HEK293 (cell line): ENCODE measurements around the gene ZNF485.

Source experiments
- CTCF ChIA-PET: fragments of 350-600 bp; formaldehyde crosslinking; extraction: SDS; loops from one replicate; lab custom pipeline; 2021; ENCODE audit warnings: antibody characterized with exemption; lab: Yijun Ruan, JAX
- POLR2A ChIA-PET: fragments of 300-600 bp; formaldehyde crosslinking; extraction: SDS; loops from one replicate; lab custom pipeline; 2020; ENCODE audit warnings: antibody characterized with exemption, inconsistent platforms; lab: Yijun Ruan, JAX
- H3K27ac ChIP-seq: fragments of 200-500 bp; sonication (Bioruptor generic); 2 replicates; pipeline ENCODE4 v1.5.1; 2014; ENCODE audit warnings: low read depth, low read length, control low read depth, inconsistent platforms; ENCODE audit errors: extremely low read depth
- H3K36me3 ChIP-seq, 2 experiments: fragments of 200-500 bp in 1 of 2; sonication (Bioruptor generic) in 1 of 2; 1 replicate in 1 of 2; 2 replicates in 1 of 2; pipeline ENCODE4 v1.5.1; 2014 to 2017; ENCODE audit warnings: inconsistent platforms in 2 of 2, low read length in 2 of 2; ENCODE audit not compliant: control insufficient read depth in 2 of 2, insufficient read depth in 1 of 2
- H3K4me1 ChIP-seq: fragments of 200-500 bp; sonication (Bioruptor generic); 2 replicates; pipeline ENCODE4 v1.5.1; 2014; ENCODE audit warnings: mild to moderate bottlenecking, low read length, inconsistent platforms; ENCODE audit not compliant: control insufficient read depth, insufficient read depth
- H3K4me3 ChIP-seq: 2 replicates; pipeline ENCODE4 v1.5.1; 2011; ENCODE audit warnings: low read depth, mild to moderate bottlenecking, control low read depth, low read length, moderate library complexity
- H3K9me3 ChIP-seq: fragments of 200-500 bp; sonication (Bioruptor generic); 2 replicates; pipeline ENCODE4 v1.5.1; 2014; ENCODE audit warnings: low read depth, low read length, inconsistent platforms; ENCODE audit not compliant: control insufficient read depth, insufficient read depth
- GLI2 ChIP-seq: fragments of 450-650 bp; formaldehyde crosslinking; IDR thresholded peaks from 2 replicates; pipeline ENCODE4; 2017; ENCODE audit warnings: missing biosample characterization, missing genetic modification characterization, low read depth, borderline replicate concordance
- KLF17 ChIP-seq: fragments of 450-650 bp; formaldehyde crosslinking; IDR thresholded peaks from 2 replicates; pipeline ENCODE4 v1.5.1; 2016; ENCODE audit warnings: missing biosample characterization, missing genetic modification characterization
- PRDM10 ChIP-seq: fragments of 450-650 bp; formaldehyde crosslinking; IDR thresholded peaks from 2 replicates; pipeline ENCODE4 v1.5.1; 2016; ENCODE audit warnings: missing biosample characterization, missing genetic modification characterization
- REST ChIP-seq: fragments of 450-650 bp; formaldehyde crosslinking; IDR thresholded peaks from 2 replicates; pipeline ENCODE4 v1.5.1; 2016; ENCODE audit warnings: missing biosample characterization, missing genetic modification characterization
- ZNF157 ChIP-seq: fragments of 450-650 bp; formaldehyde crosslinking; IDR thresholded peaks from 2 replicates; pipeline ENCODE4 v1.5.1; 2016; ENCODE audit warnings: missing biosample characterization, missing genetic modification characterization
- ZNF211 ChIP-seq: fragments of 450-650 bp; formaldehyde crosslinking; IDR thresholded peaks from 2 replicates; pipeline ENCODE4 v1.5.1; 2016; ENCODE audit warnings: low read depth, missing biosample characterization, missing genetic modification characterization
- ZNF214 ChIP-seq: fragments of 450-650 bp; formaldehyde crosslinking; IDR thresholded peaks from 2 replicates; pipeline ENCODE4 v1.5.1; 2017; ENCODE audit warnings: missing biosample characterization, mild to moderate bottlenecking, missing genetic modification characterization, borderline replicate concordance
- ZNF274 ChIP-seq, 2 experiments: fragments of 200-500 bp in 1 of 2; fragments of 450-650 bp in 1 of 2; sonication (Bioruptor generic) in 1 of 2; formaldehyde crosslinking in 1 of 2; IDR thresholded peaks; 2 replicates each; pipeline versions ENCODE4 v1.5.1 to v1.6.1; 2014 to 2016; ENCODE audit warnings: borderline replicate concordance in 1 of 2, inconsistent platforms in 1 of 2, low read length in 1 of 2, missing biosample characterization in 1 of 2, missing genetic modification characterization in 1 of 2
- ZNF324 ChIP-seq: fragments of 450-650 bp; formaldehyde crosslinking; IDR thresholded peaks from 2 replicates; pipeline ENCODE4 v1.5.1; 2016; ENCODE audit warnings: missing biosample characterization, missing genetic modification characterization
- ZNF354C ChIP-seq: fragments of 450-650 bp; formaldehyde crosslinking; IDR thresholded peaks from 2 replicates; pipeline ENCODE4 v1.5.1; 2016; ENCODE audit warnings: missing biosample characterization, missing genetic modification characterization, low read depth, borderline replicate concordance
- ZNF37A ChIP-seq: fragments of 450-650 bp; IDR thresholded peaks from 2 replicates; pipeline ENCODE4 v1.5.1; 2018; ENCODE audit warnings: missing biosample characterization, missing genetic modification characterization
- ZNF423 ChIP-seq: fragments of 450-650 bp; formaldehyde crosslinking; IDR thresholded peaks from 2 replicates; pipeline ENCODE4 v1.5.1; 2016; ENCODE audit warnings: missing biosample characterization, missing genetic modification characterization
- ZNF433 ChIP-seq: fragments of 450-650 bp; formaldehyde crosslinking; IDR thresholded peaks from 2 replicates; pipeline ENCODE4 v1.5.1; 2016; ENCODE audit warnings: missing biosample characterization, missing genetic modification characterization, low read depth
- ZNF449 ChIP-seq: fragments of 450-650 bp; formaldehyde crosslinking; IDR thresholded peaks from 2 replicates; pipeline ENCODE4 v1.5.1; 2017; ENCODE audit warnings: missing biosample characterization, mild to moderate bottlenecking, missing genetic modification characterization, moderate library complexity
- ZNF514 ChIP-seq: fragments of 450-650 bp; formaldehyde crosslinking; IDR thresholded peaks from 2 replicates; pipeline ENCODE4 v1.5.1; 2016; ENCODE audit warnings: missing biosample characterization, missing genetic modification characterization
- ZNF544 ChIP-seq: fragments of 450-650 bp; formaldehyde crosslinking; IDR thresholded peaks from 2 replicates; pipeline ENCODE4 v1.5.0; 2017; ENCODE audit warnings: missing biosample characterization, missing genetic modification characterization
- ZNF670 ChIP-seq: fragments of 450-650 bp; formaldehyde crosslinking; IDR thresholded peaks from 2 replicates; pipeline ENCODE4 v1.5.1; 2016; ENCODE audit warnings: missing biosample characterization, missing genetic modification characterization, low read depth
- ZNF707 ChIP-seq: fragments of 450-650 bp; formaldehyde crosslinking; IDR thresholded peaks from 2 replicates; pipeline ENCODE4 v1.5.1; 2016; ENCODE audit warnings: missing biosample characterization, missing genetic modification characterization
- ZSCAN16 ChIP-seq: fragments of 450-650 bp; formaldehyde crosslinking; IDR thresholded peaks from 2 replicates; pipeline ENCODE4 v1.5.1; 2016; ENCODE audit warnings: missing biosample characterization, missing genetic modification characterization

Gene ZNF485

GRCh38 chr10:43574906-43575305 is 31.3 kb upstream of the ZNF485 start:
- no peaks in the 10 kb centered on the region for H3K4me1 ChIP-seq
- H3K36me3 ChIP-seq: peaks cover 0 to 23% of the 10 kb centered on the region in 2 experiments; a peak in 1 of 3 replicates
- TF ChIP-seq ZNF324 (tag by site-specific recombination): no peak
- TF ChIP-seq ZSCAN16 (tag by site-specific recombination): no peak
- no peak for TF ChIP-seq ZNF354C (tag by site-specific recombination)
- TF ChIP-seq ZNF544 (tag by site-specific recombination): no peak
- no peak for TF ChIP-seq ZNF274 (IDR thresholded peaks at IDR 0.05; ENCODE audit: low read length)
- TF ChIP-seq ZNF274 (tag by site-specific recombination; IDR thresholded peaks at IDR 0.05; ENCODE audit: borderline replicate concordance): no peak
- no peak for TF ChIP-seq ZNF423 (tag by site-specific recombination)
- no peak for TF ChIP-seq KLF17 (tag by site-specific recombination)
- TF ChIP-seq ZNF514 (tag by site-specific recombination): no peak
- TF ChIP-seq PRDM10: peak; percentile 22; the same call in 1 of the 2 replicates
- no peak for TF ChIP-seq ZNF157 (tag by site-specific recombination)
- 0 out of 2 replicates have a peak, but pooled peaks have one; percentile 6 for TF ChIP-seq ZNF707 (tag by site-specific recombination)
- TF ChIP-seq ZNF433 (tag by site-specific recombination): no peak
- TF ChIP-seq ZNF214: no peak
- TF ChIP-seq ZNF211 (tag by site-specific recombination): no peak
- TF ChIP-seq ZNF670: no peak
- POLR2A ChIA-PET: no interaction called here
- no peaks in the 10 kb centered on the region for H3K9me3 ChIP-seq
- H3K27ac ChIP-seq: no peak overlapping the region
- H3K4me3 ChIP-seq: no peak overlapping the region
- CTCF ChIA-PET: no interaction called here

GRCh38 chr10:43576062-43576461 is 30.2 kb upstream of the ZNF485 start:
- Histone ChIP-seq H3K4me1 (no peaks in the 10 kb centered on the region), H3K27ac (no peak overlapping the region), H3K4me3 (no peak overlapping the region), H3K36me3 (peaks cover 0 to 13% of the 10 kb centered on the region in 2 experiments; a peak in 1 of 3 replicates), H3K9me3 (no peaks in the 10 kb centered on the region)
- TF ChIP-seq ZNF449 (tag by site-specific recombination) (no peak), REST (tag by site-specific recombination) (no peak), GLI2 (tag by site-specific recombination) (no peak), ZNF37A (tag by site-specific recombination) (no peak)
- ChIA-PET POLR2A (no interaction called here), CTCF (interaction anchor here (1.0 kb wide), 1 partner anchor 114 kb away, joined by 3 read pairs; no protein-coding TSS in a partner anchor)
